ENCODE measurements around the gene PACSIN3. TPM values are rescaled to one million over a fixed set of nuclear protein-coding genes. Genes with fewer than 3 reads are reported as not detected.

PACSIN3 gene
- total and polyA plus RNA-seq, 2 of the 8 experiments (the other 6 are each of a cell fraction or from before 2014, with no cell fraction given) = 23.8 to 47.2 TPM

- TF ChIP-seq, protein P1, sequence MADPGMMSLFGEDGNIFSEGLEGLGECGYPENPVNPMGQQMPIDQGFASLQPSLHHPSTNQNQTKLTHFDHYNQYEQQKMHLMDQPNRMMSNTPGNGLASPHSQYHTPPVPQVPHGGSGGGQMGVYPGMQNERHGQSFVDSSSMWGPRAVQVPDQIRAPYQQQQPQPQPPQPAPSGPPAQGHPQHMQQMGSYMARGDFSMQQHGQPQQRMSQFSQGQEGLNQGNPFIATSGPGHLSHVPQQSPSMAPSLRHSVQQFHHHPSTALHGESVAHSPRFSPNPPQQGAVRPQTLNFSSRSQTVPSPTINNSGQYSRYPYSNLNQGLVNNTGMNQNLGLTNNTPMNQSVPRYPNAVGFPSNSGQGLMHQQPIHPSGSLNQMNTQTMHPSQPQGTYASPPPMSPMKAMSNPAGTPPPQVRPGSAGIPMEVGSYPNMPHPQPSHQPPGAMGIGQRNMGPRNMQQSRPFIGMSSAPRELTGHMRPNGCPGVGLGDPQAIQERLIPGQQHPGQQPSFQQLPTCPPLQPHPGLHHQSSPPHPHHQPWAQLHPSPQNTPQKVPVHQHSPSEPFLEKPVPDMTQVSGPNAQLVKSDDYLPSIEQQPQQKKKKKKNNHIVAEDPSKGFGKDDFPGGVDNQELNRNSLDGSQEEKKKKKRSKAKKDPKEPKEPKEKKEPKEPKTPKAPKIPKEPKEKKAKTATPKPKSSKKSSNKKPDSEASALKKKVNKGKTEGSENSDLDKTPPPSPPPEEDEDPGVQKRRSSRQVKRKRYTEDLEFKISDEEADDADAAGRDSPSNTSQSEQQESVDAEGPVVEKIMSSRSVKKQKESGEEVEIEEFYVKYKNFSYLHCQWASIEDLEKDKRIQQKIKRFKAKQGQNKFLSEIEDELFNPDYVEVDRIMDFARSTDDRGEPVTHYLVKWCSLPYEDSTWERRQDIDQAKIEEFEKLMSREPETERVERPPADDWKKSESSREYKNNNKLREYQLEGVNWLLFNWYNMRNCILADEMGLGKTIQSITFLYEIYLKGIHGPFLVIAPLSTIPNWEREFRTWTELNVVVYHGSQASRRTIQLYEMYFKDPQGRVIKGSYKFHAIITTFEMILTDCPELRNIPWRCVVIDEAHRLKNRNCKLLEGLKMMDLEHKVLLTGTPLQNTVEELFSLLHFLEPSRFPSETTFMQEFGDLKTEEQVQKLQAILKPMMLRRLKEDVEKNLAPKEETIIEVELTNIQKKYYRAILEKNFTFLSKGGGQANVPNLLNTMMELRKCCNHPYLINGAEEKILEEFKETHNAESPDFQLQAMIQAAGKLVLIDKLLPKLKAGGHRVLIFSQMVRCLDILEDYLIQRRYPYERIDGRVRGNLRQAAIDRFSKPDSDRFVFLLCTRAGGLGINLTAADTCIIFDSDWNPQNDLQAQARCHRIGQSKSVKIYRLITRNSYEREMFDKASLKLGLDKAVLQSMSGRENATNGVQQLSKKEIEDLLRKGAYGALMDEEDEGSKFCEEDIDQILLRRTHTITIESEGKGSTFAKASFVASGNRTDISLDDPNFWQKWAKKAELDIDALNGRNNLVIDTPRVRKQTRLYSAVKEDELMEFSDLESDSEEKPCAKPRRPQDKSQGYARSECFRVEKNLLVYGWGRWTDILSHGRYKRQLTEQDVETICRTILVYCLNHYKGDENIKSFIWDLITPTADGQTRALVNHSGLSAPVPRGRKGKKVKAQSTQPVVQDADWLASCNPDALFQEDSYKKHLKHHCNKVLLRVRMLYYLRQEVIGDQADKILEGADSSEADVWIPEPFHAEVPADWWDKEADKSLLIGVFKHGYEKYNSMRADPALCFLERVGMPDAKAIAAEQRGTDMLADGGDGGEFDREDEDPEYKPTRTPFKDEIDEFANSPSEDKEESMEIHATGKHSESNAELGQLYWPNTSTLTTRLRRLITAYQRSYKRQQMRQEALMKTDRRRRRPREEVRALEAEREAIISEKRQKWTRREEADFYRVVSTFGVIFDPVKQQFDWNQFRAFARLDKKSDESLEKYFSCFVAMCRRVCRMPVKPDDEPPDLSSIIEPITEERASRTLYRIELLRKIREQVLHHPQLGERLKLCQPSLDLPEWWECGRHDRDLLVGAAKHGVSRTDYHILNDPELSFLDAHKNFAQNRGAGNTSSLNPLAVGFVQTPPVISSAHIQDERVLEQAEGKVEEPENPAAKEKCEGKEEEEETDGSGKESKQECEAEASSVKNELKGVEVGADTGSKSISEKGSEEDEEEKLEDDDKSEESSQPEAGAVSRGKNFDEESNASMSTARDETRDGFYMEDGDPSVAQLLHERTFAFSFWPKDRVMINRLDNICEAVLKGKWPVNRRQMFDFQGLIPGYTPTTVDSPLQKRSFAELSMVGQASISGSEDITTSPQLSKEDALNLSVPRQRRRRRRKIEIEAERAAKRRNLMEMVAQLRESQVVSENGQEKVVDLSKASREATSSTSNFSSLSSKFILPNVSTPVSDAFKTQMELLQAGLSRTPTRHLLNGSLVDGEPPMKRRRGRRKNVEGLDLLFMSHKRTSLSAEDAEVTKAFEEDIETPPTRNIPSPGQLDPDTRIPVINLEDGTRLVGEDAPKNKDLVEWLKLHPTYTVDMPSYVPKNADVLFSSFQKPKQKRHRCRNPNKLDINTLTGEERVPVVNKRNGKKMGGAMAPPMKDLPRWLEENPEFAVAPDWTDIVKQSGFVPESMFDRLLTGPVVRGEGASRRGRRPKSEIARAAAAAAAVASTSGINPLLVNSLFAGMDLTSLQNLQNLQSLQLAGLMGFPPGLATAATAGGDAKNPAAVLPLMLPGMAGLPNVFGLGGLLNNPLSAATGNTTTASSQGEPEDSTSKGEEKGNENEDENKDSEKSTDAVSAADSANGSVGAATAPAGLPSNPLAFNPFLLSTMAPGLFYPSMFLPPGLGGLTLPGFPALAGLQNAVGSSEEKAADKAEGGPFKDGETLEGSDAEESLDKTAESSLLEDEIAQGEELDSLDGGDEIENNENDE (IDR thresholded peaks at IDR 0.05; ENCODE audit: insufficient replicate concordance, low read length) = no peak
- no peak for TF ChIP-seq JUND (IDR thresholded peaks at IDR 0.05; ENCODE audit: low read length)
These were observed 8.4 kb downstream of the PACSIN3 start (continued) for GRCh38 chr11:47177846-47178245.
